GM12891 (cell line): ENCODE measurements around the gene CREB5.

ENCODE experiments used
- PAX5 ChIP-seq: IDR thresholded peaks from 2 replicates; pipeline ENCODE4 v1.6.1; 2011; ENCODE audit warnings: low read length, moderate library complexity, mild to moderate bottlenecking; ENCODE audit not compliant: insufficient read depth, severe bottlenecking
- POLR2A ChIP-seq: IDR thresholded peaks from 2 replicates; pipeline ENCODE4 v1.6.1; 2011; ENCODE audit warnings: low read depth, low read length, control low read depth
- POLR2AphosphoS5 ChIP-seq: IDR thresholded peaks from 2 replicates; pipeline ENCODE4 v1.6.1; 2011; ENCODE audit warnings: low read depth, low read length, control low read depth
- SPI1 ChIP-seq: IDR thresholded peaks from 2 replicates; pipeline ENCODE4 v1.6.1; 2011; ENCODE audit warnings: low read depth, low read length, control low read depth
- TAF1 ChIP-seq: IDR thresholded peaks from 2 replicates; pipeline ENCODE4 v1.6.1; 2011; ENCODE audit warnings: low read depth, low read length, control low read depth

DNA sequence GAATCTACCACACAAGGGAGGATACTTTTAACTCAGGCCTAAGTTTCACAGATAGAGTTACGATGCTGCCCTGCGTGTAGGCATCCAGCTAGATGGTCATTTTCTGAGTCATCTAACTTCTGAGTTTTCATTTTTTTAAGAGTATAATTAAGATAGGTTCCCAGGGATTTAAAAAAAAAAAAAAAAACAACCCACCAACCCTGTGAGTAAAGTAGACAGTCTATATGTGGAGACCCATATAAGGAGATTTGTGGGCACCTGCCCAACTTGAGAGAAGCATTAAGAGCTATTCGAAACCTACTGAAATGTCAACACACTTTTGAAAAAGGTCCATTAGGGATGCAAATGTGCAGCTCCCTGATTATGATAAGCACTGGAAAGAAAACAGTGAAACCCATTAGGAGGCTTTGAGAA, 288.5 kb downstream of the CREB5 start:
- TF ChIP-seq POLR2A (no peak), PAX5 (no peak), POLR2AphosphoS5 (no peak), TAF1 (no peak), SPI1 (no peak)
